ENCODE measurements around the gene SH3GL3.

DNA sequence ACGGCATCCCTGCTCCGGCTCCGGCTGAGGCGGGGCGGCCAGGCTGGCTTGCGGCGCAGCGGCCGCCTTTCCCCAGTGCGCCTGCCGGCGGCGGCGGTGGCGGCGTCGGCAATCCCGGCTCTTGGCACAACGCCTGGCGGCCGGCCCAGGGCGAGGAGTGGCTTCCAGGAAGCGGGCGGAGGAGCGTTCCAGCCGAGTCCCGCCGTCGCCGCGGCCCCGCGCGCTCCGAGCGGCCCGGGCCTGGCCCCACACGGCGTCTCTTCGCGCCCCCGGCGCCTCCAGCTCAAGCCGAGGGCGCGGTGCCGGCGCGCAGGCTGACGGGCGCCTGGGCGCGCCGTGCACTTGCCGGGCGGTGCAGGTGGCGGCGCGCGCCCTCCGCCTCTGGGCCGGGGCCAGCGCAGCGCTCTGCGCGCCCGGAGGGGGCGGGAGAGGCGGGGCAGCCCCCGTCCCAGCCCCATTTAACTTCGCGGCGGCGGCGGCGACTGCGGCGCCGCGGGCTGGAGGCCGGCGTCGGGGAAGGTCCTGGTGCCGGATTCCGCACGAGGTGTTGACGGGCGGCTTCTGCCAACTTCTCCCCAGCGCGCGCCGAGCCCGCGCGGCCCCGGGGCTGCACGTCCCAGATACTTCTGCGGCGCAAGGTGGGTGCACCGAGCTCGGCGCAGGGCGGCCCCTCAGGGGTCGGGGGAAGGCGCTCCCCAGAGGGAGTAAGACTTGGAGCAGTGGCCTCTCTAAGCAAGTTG is 206.7 kb downstream of the SH3GL3 start, which contains the start of gene ADAMTSL3:
- TF ChIP-seq, protein P1, sequence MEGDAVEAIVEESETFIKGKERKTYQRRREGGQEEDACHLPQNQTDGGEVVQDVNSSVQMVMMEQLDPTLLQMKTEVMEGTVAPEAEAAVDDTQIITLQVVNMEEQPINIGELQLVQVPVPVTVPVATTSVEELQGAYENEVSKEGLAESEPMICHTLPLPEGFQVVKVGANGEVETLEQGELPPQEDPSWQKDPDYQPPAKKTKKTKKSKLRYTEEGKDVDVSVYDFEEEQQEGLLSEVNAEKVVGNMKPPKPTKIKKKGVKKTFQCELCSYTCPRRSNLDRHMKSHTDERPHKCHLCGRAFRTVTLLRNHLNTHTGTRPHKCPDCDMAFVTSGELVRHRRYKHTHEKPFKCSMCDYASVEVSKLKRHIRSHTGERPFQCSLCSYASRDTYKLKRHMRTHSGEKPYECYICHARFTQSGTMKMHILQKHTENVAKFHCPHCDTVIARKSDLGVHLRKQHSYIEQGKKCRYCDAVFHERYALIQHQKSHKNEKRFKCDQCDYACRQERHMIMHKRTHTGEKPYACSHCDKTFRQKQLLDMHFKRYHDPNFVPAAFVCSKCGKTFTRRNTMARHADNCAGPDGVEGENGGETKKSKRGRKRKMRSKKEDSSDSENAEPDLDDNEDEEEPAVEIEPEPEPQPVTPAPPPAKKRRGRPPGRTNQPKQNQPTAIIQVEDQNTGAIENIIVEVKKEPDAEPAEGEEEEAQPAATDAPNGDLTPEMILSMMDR (IDR thresholded peaks at IDR 0.05; ENCODE audit: insufficient read depth, low read length, poor library complexity, severe bottlenecking): no peak
- TF ChIP-seq EZH2phosphoT487 (conservative IDR thresholded peaks at IDR 0.05; ENCODE audit: low read length): no peak

Measured in SU-DHL-6 (cell line).